GM12892 (cell line): ENCODE data around the gene PRKAG2.

ENCODE experiments used
- POLR2A ChIP-seq: IDR thresholded peaks from 2 replicates; pipeline ENCODE4 v1.6.1; 2011; ENCODE audit warnings: low read depth, low read length, control low read depth
- POLR2AphosphoS5 ChIP-seq: IDR thresholded peaks from 2 replicates; pipeline ENCODE4 v1.6.1; 2011; ENCODE audit warnings: low read depth, low read length, control low read depth

- TF ChIP-seq POLR2A (no peak), POLR2AphosphoS5 (no peak)
Measured at GRCh38 chr7:151711435-151711872, 165.5 kb downstream of the PRKAG2 start.
